ENCODE data around the gene KLHDC3. TPM values are rescaled to one million over a fixed set of nuclear protein-coding genes. Genes with fewer than 3 reads are reported as not detected.
A peak's percentile ranks its signal among the peaks of the same experiment; 100 is the strongest.

KLHDC3 gene
- total and polyA plus RNA-seq, 9 of the 15 experiments (the other 6 are each of a cell fraction or from before 2014, with no cell fraction given): 4.5 to 171 (median 107) TPM

GRCh38 chr6:42978839-42979522 lies 35.1 kb upstream of the KLHDC3 start, which contains the start of gene PEX6 (continued):
- peak; percentile 70; the same call in 1 of the 2 replicates for TF ChIP-seq RREB1 (CRISPR knock-in tag; IDR thresholded peaks at IDR 0.05)
- no peak; the same call in 1 of the 2 replicates for TF ChIP-seq FOXP4 (CRISPR knock-in tag; IDR thresholded peaks at IDR 0.05; ENCODE audit: borderline replicate concordance)
- TF ChIP-seq POLR3A (IDR thresholded peaks at IDR 0.05; ENCODE audit: borderline replicate concordance, extremely low read depth, insufficient read depth, insufficient read length): no peak
- TF ChIP-seq TFAP4 (CRISPR knock-in tag; IDR thresholded peaks at IDR 0.05; ENCODE audit: borderline replicate concordance): 0 out of 2 replicates have a peak, but pooled peaks have one; percentile 51
- TF ChIP-seq ZNF318 (IDR thresholded peaks at IDR 0.05; ENCODE audit: borderline replicate concordance in 1 of 2, low read depth in 1 of 2): no peak
- TF ChIP-seq ZNF717 (CRISPR knock-in tag; IDR thresholded peaks at IDR 0.05): no peak
- 0 out of 4 replicates have a peak, but pooled peaks of 1 of the 2 experiments have one; percentile 19 for TF ChIP-seq TBL1XR1 (IDR thresholded peaks at IDR 0.05; ENCODE audit: low read length in 2 of 2)
- TF ChIP-seq BHLHE40 (IDR thresholded peaks at IDR 0.05; ENCODE audit: low read length): peak; percentile 64
